NCI-H345 treated with DMSO at 0.1 percent for 48 hours (cell line): ENCODE results near the gene USP46.

Experiments used
- DNase-seq: peaks from one replicate; lab custom pipeline; 2025; ENCODE audit not compliant: unreplicated experiment; lab: John Stamatoyannopoulos, UW

The USP46 gene, protein sequence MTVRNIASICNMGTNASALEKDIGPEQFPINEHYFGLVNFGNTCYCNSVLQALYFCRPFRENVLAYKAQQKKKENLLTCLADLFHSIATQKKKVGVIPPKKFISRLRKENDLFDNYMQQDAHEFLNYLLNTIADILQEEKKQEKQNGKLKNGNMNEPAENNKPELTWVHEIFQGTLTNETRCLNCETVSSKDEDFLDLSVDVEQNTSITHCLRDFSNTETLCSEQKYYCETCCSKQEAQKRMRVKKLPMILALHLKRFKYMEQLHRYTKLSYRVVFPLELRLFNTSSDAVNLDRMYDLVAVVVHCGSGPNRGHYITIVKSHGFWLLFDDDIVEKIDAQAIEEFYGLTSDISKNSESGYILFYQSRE

DNA sequence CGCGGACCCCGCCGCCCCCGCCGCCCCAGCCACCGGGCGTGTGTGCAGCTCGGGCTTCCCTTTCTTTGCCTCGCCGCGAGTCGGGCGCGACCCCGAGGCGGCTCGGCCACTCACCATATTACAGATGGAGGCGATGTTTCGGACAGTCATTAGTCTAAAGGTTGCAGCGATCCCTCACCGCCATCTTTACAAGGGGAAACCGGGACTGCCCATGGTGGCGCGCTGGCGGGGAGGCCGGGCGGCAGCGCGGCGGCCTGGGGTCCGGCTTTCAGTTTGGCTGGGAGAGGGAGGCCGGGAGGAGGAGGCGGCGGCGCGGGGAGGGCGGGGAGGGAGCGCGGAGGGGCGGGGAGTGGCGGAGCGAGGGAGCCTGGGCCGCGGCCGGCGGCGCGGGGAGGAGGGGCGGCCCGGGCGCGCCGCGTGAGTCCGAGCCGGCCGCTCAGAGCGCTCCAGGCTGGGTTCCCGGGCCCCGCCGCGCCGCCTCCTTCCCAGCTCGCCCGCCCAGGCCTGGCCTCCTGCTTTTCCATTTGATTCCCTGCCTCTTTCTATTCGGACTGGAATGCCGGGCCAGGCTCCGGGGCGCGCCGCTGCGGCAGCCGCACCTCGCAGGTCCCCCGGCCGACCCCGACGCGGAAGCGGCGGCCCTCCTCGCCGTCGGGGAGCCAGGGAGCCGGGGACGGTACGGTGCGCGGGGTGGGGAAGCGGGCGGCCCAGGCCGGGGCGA is at the start of gene USP46:
TSS of gene USP46 (minus strand) at position 301 of the 721 bp plus-strand sequence. CDS start at position 150, 151 bp downstream.
- no peak for DNase-seq

DNA sequence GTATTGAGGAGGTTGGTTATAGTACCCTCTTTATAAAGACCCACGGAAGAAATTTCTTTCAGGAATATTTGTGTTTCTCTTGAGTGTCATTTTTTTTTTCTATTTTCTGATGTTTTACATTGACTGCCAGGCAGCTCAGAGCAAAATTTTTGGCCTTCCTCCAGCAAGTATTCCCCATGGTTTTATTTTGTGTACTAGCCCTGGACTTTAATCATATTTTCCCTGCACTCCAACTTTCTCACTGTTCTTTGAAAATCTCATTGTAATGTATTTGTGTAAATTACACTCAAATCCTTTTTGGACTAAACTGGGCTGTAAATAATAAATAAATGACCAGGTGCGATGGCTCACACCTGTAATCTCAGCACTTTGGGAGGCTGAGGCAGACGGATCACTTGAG is 45.6 kb upstream of the USP46 start:
- DNase-seq, result no peak

DNA sequence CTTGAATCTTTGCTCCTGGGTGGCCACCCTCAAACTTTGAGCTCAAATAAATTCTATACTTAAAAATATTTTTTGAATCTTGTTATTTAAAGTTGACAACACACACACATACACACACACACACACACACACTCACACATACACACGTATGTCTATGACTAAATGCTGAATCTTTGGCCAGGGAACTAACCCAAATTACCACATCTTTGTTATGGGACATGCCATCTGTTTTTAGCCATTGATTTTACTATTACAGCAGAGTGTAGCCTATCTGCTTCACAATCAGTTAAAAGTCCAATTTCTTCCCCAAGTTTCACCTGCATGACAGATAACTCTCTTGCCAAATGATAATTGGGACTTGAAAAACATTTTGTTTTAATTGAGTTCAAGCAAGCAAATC is 45.0 kb upstream of the USP46 start:
- no peak for DNase-seq

DNA sequence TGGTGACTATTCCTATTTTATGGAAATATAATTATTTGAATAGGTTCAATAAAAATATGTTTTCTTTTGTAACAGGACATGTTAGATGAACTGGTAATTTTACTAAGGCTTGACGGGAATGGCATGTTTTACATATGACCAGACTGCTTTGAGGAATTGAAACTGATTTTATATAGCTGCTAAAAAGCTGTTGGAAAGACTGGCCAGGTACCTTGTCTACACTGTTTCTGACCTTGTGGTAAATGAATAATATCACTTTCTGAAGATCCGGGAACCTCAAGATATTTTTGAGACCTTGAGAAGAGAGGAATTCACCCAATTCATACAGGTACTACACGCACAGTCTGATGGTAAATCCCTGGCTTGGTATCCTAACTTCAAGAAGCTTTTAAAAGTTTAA is 42.1 kb upstream of the USP46 start:
- DNase-seq, result no peak

DNA sequence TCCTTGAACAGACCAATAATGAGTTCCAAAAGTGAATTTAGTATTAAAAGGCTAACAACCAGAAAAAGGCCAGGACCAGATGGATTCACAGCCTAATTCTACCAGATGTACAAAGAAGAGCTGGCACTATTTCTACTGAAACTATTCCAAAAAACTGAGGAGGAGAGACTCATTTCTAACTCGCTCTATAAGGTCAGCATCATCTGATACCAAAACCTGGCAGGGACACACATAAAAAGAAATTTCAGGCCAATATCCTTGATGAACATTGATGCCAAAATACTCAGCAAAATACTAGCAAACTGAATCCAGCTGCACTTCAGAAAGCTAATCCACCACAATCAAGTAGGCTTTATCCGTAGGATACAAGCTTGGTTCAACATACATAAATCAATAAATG is 35.8 kb upstream of the USP46 start:
- no peak for DNase-seq

DNA sequence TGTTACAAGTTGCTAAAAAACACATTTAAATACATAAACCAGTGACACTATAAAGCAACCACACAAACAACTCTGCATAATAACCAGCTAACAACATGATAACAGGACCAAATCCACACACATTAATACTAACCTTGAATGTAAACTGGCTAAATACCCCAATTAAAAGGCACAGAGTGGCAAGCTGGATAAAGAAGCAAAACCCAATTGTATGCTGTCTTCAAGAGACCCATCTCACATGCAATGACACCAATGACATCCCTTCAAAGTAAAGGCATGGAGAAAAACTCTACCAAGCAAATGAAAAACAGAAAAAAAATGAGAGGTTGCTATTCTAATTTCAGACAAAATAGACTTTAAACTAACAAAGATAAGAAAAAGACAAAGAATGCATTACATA is 34.4 kb upstream of the USP46 start:
- DNase-seq, result no peak

DNA sequence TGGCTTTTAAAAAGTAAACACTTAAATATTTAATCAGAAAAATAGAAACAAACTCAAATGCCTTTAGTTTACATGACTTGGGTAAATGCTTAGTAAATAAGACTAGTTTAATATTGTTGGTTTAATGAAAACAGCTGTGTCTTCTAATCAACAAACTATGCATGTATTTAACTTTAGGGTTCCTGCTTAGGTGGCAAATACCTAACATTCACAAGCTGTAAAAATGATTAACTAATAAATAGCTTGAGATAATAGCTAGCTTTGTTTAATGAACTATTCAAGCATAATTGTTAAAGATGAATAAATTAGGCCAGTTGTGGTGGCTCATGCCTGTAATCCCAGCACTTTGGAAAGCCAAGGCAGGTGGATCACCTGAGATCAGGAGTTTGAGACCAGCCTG is 30.0 kb upstream of the USP46 start:
- DNase-seq, result no peak

DNA sequence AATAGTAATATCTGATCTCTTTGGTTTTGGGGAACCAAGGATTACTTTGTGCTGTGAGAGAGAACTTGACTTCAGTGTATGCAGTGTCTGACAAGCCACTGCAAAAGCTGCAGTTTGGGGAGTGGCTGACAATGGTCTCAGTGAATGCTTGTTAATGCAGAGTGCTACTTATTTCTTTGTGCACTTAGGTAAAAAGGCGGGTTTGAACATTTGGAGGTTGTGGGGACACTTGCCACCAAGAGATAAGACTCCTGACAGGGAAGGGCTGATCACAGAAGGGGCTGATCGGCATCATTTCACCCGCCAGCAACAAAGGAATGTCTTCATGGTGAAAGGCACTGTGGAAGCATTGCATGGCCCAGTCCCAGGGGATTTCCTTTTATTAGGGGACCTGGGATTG is 28.6 kb upstream of the USP46 start:
- DNase-seq, result no peak

DNA sequence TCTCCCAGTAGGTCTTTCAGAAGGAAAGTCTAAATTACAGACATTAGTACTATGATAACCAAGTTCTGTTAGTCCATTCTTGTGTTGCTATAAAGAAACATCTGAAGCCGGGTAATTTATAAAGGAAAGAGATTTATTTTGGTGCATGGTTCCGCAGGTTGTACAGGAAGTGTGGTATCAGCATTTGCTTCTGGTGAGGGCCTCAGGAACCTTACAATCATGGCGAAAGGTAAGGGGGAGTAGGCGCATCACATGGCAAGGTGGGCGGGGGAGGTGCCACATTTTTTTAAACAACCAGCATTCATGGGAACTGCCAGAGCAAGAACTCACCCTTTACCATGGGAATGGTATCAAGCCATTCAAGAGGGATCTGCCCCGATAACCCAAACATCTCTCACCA is 26.2 kb upstream of the USP46 start:
- no peak for DNase-seq

DNA sequence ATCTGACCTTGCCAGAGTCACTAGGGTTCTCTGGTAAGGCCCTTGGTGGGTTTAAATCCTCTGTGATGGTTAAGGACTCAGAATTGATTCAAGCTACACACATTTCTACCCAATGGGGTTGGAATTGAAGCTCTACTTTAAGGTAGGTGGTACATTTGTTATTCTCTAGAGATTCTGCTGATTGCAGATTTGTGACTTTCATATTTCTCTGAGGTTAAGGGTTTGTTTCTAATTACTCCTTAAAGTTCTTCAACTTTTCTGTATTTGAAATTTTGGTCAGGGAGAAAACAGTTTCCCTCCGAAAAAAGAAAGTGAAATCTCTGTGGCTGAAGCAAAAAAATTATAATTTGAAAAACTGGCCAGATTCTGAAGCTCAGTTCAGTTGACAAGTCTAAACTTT is 25.8 kb upstream of the USP46 start:
- DNase-seq, result no peak

DNA sequence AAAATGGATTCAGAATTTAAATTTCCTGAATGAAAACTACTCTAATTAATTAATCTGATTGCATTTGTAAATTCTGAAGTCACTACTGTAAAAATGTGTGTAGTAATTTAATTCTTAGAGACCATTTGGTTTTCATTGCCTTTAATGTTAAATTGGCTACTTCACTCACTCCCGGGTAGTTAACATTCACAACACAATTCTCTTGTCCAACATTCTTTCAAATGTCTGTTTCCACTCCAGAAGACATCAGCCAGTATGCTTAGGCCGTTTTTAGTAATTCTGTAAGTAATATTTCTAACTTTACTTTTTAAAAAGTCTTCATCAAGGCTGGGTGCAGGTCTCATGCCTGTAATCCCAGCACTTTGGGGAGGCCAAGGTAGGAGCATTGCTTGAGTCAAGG is 21.3 kb upstream of the USP46 start:
- DNase-seq, result no peak

DNA sequence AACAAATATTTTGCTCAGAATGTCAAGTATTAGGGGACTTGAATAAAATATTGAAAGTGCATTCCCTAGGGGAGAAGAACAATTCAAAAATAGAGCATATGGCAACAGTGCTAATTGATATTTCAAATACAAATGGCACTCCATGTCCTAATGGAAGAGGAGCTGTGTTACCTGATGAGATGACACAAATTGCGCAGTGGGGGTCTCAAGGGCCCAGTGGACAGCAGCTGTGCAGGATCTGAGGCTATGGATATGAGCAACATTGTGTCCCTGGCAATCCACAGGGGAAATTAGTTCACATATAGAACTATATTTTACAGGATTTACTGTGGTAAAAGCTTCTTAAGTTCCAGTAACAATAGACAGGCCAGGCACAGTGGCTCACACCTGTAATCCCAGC is 17.4 kb upstream of the USP46 start:
- no peak for DNase-seq

DNA sequence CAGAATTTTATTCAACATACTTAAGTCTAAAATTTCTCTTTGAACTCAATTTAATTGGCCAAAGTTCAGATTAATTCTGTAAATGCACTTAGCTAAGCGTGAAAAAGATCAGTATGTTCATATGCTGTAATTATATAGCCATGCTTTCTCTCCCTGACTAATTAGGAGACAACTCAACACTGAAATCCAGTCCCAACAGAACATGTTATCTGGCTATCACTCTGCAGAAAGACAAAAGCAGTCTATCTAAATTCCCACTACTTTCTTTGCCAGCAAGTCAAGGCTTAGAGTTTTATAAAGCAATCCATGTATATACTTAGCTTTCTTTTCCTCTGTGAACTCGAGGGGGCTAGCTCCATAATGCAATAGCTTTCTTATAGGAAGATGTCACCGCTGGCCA is 16.0 kb upstream of the USP46 start:
- no peak for DNase-seq

DNA sequence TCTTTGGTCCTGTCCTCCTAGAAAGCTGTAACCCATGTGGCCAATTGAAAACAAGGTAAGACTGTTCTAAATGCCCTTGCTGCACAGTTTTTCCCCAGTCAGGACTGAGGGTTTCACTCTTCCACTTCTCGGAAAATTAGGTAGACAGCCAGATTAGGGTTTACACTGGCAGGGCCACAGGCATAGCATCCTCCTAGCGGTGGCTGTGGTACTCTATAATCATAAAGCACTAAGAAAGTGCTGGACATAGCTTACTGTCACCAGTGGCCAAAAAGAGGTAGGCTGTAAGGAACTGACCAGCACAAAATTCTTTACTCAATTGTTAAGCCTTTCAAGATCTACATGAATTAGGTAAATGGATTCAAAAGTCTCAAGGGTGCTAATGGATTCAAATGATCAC is 11.6 kb upstream of the USP46 start:
- no peak for DNase-seq

DNA sequence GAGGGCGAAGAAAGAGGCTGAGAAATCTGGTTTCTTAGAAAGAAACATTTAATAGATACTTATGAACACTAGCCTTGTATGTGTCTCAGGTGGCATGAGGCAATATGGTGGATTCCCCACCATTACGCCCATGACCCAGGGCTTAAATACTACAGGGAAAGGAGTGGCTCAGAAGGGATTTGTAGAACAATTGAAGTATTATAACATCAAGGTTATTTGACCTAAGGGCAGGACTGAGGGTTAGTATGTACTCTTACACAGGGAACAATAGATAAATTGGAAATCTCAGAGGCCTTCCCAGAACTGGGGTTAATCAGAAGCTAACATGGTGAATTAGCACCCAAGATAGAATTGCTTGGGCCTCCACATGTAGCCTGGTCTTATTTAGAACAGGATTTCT is 11.0 kb upstream of the USP46 start:
- DNase-seq, result no peak

DNA sequence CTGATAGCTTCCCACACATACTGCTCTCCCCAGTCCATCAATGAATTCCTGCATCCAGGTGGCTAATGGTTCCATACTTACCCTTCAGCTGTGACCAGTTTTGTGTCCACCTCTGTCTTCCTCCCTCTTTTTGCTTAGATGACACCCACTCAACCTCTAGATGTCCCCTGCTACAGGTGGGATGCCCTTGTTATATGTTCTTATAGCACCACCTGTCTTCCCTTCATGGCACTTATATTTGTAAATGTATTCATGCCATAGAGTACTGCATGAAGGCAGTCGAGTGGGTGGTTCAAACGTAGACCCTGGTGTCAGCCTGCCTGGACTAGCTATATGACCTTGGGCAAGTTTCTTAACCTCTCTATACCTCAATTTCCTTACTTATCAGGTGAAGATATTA is 6.5 kb upstream of the USP46 start:
- no peak for DNase-seq

DNA sequence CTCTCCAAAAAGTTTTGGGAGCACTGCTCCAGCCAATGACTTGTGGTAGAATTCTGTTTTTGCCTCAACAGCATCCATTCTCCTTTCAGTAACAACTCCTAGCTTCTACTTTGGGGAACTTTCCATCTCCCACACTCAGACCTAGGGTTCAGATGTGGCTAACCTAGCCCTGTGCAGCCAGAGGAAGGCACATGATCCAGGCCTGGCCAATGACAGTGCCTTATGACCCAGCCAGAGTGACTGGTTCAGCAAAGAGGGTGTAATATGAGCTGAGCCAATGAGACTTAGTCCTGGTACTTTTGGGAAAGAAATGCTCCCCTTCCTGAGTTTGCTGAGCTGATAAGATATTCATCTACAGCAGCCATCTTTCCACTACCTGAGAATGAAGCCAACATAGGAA is 5.4 kb upstream of the USP46 start:
- no peak for DNase-seq

DNA sequence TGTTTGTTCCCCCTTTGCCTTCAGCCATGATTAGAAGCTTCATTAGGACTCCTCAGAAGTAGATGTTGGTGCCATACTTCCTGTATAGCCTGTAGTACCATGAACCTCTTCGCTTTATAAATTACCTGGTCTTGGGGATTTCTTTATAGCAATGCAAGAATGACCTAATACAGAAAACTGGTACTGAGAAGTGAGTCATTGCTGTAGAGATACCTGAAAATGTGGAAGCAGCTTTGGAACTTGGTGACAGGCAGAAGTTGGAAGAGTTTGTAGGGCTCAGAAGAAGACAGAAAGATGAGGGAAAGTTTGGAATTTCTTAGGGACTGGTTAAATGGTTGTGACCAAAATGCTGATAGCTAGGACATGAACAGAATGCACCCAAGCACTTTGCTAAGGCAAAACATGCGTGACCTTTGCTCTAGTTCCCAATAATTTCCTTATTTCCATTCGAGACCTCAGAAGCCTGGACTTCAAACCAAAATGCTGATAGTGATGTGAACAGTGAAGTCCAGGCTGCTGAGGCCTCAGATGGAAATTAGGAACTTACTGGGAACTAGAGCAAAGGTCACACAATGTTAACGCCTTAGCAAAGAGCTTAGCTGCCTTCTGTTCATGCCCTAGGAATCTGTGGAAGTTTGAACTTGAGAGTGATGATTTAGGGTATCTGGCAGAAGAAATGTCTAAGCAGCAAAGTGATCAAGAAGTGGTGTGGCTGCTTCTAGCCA is 3.0 kb upstream of the USP46 start:
- no peak for DNase-seq

DNA sequence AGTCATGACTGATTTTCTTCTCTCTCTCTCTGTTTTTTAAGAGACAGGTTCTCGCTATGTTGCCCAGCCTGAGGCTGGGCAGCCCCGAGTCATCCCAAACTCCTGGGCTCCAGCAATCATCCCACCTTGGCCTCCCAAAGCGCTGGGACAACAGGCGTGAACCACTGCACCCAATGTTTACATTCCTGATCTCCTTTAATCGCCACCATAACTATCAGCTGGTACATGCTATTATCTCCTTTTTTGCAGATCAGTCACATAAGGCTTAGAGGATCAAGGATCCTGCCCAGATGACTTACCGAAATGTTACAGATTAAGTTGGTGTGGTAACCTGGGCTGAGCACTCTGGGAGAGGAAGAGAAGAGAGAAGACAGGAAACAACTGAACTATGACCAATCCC is 1.5 kb upstream of the USP46 start:
- no peak for DNase-seq

DNA sequence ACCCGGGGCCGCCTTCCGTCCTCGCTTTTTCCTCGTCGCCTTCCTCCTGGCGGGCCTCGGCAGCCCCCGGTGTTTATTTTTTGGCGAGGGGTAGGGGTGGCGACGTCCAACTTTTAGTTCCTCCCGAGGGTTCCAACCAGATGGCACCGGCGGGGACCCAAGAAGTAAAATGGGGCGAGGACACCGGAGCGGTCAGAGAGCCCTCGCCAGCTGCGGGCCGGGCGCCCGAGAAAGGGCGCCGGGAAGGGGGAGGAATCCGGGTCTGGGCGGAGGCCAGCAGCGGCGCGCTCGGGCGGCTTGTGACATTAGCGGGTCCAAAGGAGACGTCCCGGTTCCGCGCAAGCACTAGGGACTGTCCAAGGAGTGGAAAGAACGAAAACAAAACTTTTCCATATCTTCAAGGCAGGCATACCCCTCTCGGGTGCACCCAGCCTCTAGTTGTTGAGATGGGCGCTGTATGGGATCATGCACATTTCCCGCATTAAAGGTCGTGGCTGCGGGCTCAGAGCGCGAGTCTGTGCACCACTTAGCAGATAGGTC is 691 bp upstream of the USP46 start:
- DNase-seq, result no peak

DNA sequence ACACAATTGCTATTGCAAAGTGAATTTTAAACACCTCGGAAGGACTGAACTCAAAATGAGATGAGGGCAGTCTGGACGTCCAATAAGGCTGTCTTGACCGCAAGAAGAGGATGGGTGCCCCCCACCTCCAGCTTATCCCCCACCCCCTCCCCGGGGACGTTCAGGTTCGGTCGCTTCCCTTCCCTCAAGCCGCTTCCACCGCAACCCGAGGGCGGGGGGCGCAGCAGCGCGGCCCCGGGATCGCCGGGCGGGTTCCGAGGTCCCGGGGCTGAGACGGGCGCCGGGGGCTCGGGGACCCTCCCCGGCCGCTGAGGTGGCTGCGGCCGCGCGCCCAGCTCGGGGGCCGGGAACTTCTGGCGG is 480 bp downstream of the USP46 start:
- DNase-seq, result no peak
